HepG2 (cell line): ENCODE results near the gene ENKUR.

Experiments used
- FOXC1 ChIP-seq: sonication (generic); formaldehyde crosslinking; IDR thresholded peaks from 2 replicates; pipeline ENCODE4 v1.8.0; 2022; ENCODE audit warnings: mild to moderate bottlenecking, missing genetic modification reagents, borderline replicate concordance
- POLR2AphosphoS5 ChIP-seq: IDR thresholded peaks from 2 replicates; pipeline ENCODE4 v1.6.1; 2012; ENCODE audit warnings: low read depth, low read length
- SNAPC2 ChIP-seq: sonication (generic); formaldehyde crosslinking; IDR thresholded peaks from 2 replicates; pipeline ENCODE4 v1.8.1; 2022; ENCODE audit warnings: mild to moderate bottlenecking, missing genetic modification reagents
- ZFP41 ChIP-seq: sonication (generic); formaldehyde crosslinking; IDR thresholded peaks from 2 replicates; pipeline ENCODE4 v1.4.0; 2020; ENCODE audit warnings: mild to moderate bottlenecking, missing genetic modification reagents, borderline replicate concordance
- TF ChIP-seq, protein P1 (sequence below): sonication (generic); formaldehyde crosslinking; IDR thresholded peaks from 2 replicates; pipeline ENCODE4 v1.4.0; 2020; ENCODE audit warnings: mild to moderate bottlenecking, missing genetic modification reagents

- TF ChIP-seq ZFP41 (CRISPR knock-in tag) (no peak), SNAPC2 (CRISPR knock-in tag) (no peak), POLR2AphosphoS5 (no peak), FOXC1 (no peak)
- TF ChIP-seq, protein P1, sequence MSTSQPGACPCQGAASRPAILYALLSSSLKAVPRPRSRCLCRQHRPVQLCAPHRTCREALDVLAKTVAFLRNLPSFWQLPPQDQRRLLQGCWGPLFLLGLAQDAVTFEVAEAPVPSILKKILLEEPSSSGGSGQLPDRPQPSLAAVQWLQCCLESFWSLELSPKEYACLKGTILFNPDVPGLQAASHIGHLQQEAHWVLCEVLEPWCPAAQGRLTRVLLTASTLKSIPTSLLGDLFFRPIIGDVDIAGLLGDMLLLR (CRISPR knock-in tag), result no peak
Observed at GRCh38 chr10:24966962-24967481, 48.9 kb downstream of the ENKUR start.
